GM12864 (cell line): ENCODE results near the gene SPTA1.

Experiments
- DNase-seq: peaks from one replicate; pipeline ENCODE4 v3.0.0-alpha.2; 2011; ENCODE audit warnings: low read depth
- H3K4me3 ChIP-seq: 2 replicates; pipeline ENCODE4 v1.5.1; 2011; ENCODE audit warnings: mild to moderate bottlenecking, low read depth, low read length, control low read depth
- CTCF ChIP-seq: IDR thresholded peaks from 2 replicates; pipeline ENCODE4 v1.5.1; 2011; ENCODE audit warnings: low read depth, mild to moderate bottlenecking, moderate library complexity, low read length, control low read depth, inconsistent platforms; ENCODE audit errors: missing control alignments

SPTA1 gene

DNA sequence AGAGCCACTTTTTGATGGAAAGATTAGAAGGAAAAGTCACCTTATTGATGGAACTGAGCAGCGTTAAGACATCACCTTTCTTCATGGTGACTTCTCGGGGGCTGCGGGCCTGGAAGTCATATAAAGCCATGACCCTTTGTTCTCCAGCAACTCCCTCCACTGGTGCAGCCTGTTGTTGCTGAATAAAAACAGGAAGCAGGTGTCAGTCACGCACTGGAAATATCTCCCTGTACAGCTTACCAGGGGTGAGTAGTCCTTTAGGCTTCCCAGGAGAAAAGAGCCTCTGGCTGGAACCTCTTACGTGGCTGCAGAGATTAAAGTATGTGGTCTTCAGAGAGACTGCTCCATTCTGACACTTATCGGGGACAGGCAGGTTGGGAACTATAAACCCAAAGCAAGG, 31.9 kb downstream of the SPTA1 start:
- no peak for TF ChIP-seq CTCF
- no peak overlapping the region for H3K4me3 ChIP-seq
- no peak for DNase-seq

- DNase-seq = no peak
- TF ChIP-seq CTCF = no peak
- H3K4me3 ChIP-seq = no peak overlapping the region
These were observed 32.4 kb downstream of the SPTA1 start for GRCh38 chr1:158654086-158654485.

DNA sequence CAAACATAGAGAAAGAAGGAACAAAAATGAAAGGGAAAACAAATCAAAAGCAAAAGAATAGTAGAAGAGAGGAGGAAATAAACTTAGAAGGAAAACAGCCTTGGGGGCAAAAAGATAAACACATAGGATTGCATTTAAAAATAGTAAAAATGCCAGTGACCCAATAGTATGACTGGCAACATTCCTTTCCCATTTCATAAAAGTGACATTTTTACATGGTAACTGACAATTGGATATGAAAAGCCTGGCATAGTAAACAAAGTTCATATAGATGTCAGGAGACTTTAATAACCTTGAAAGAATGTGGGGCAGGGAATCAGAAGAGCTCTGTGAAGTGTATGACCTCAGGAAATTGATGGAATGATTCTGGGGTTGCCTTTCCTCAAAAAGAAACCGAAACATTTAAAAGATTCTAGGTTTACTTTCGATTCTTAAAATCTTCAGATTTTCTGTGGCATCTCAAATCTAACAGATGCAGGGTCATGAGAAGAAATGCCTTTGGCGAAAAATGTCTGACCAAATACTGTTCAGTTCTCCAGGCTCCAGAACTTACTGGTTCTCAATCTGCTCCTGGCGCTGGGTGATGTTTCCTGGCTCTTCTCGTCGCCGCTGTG, 33.7 kb downstream of the SPTA1 start:
- no peak for DNase-seq
- no peak overlapping the region for H3K4me3 ChIP-seq

GRCh38 chr1:158649052-158649451, 37.5 kb downstream of the SPTA1 start:
- no peak overlapping the region for H3K4me3 ChIP-seq
- TF ChIP-seq CTCF = peak; percentile 21
- no peak for DNase-seq

More for the DNA sequence above, 33.7 kb downstream of the SPTA1 start:
- no peak for TF ChIP-seq CTCF

DNA sequence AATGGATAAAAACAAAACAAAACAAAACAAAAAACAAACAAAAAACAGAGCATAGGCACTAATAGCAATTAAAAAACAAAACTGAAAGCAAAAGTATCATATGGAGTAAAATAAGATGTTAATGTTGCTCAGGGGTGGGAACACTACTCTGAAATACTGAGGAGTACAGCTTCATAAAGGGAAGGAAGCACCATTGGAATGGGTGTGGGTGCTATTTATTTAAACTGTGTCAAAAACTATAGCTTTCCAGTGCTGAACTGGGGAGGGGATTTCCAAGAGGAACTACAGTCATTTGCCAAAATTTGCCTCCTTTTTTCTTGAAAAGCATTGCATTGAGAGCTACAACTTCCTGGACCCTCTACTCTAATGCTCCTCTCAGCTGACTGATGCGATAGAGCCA, 40.0 kb downstream of the SPTA1 start:
- TF ChIP-seq CTCF = no peak

GRCh38 chr1:158644449-158644848, 42.1 kb downstream of the SPTA1 start:
- no peak for DNase-seq
- TF ChIP-seq CTCF = no peak
- no peak overlapping the region for H3K4me3 ChIP-seq

More for the DNA sequence above, 40.0 kb downstream of the SPTA1 start:
- no peak overlapping the region for H3K4me3 ChIP-seq
- no peak for DNase-seq

- DNase-seq = no peak
These were observed 47.6 kb downstream of the SPTA1 start for GRCh38 chr1:158638904-158639303.

More at GRCh38 chr1:158638904-158639303, 47.6 kb downstream of the SPTA1 start:
- H3K4me3 ChIP-seq = no peak overlapping the region
- TF ChIP-seq CTCF = no peak
